Ovary (tissue), 3 donors: ENCODE measurements around the gene TRNP1.

ENCODE experiments used
- POLR2A ChIP-seq: fragments of 450-650 bp; IDR thresholded peaks from one replicate; pipeline ENCODE4 v1.6.1; 2017; ENCODE audit warnings: antibody characterized with exemption, mild to moderate bottlenecking, moderate library complexity
- TF ChIP-seq, protein P1 (sequence below), 3 donors: fragments of 450-650 bp in 2 of 3; fragments of 200-600 bp in 1 of 3; IDR thresholded peaks; one replicate each; pipeline versions ENCODE4 v1.5.1 to v1.8.0; 2016 to 2022; ENCODE audit warnings: antibody characterized with exemption in 3 of 3, mild to moderate bottlenecking in 1 of 3
- donor health status: DM: no; HTN: no; CAD: no.

DNA sequence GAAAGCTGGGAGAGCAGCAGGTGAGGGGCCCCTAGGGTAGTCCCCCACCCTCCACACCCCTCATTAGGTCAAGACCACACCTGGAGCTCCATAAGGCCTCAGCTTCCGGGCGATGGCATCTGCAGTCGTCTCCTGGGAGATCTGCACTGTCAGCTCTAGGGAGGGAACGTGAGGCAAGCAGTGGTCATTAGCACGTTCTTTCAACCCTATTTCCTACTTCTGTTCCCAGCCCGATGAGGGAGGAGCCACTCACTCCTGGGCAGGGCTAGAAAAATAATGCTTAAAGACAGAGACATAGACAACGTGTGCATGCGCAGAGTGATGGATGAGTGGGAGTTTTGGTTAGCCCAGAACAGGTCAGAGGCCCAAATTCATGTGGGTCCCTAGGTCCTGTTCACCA lies 42.9 kb upstream of the TRNP1 start:
- TF ChIP-seq, protein P1, sequence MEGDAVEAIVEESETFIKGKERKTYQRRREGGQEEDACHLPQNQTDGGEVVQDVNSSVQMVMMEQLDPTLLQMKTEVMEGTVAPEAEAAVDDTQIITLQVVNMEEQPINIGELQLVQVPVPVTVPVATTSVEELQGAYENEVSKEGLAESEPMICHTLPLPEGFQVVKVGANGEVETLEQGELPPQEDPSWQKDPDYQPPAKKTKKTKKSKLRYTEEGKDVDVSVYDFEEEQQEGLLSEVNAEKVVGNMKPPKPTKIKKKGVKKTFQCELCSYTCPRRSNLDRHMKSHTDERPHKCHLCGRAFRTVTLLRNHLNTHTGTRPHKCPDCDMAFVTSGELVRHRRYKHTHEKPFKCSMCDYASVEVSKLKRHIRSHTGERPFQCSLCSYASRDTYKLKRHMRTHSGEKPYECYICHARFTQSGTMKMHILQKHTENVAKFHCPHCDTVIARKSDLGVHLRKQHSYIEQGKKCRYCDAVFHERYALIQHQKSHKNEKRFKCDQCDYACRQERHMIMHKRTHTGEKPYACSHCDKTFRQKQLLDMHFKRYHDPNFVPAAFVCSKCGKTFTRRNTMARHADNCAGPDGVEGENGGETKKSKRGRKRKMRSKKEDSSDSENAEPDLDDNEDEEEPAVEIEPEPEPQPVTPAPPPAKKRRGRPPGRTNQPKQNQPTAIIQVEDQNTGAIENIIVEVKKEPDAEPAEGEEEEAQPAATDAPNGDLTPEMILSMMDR (IDR thresholded peaks at IDR 0.05), result no peak
- TF ChIP-seq POLR2A, result no peak
